ENCODE data around the gene OR12D1.

OR12D1 gene

GRCh38 chr6:29465801-29466200, 51.1 kb downstream of the OR12D1 start:
- DNase-seq, result no peak

- DNase-seq, result no peak
Measured at GRCh38 chr6:29466241-29466640, 51.5 kb downstream of the OR12D1 start.

Data from inflammatory macrophage (primary cell).